HepG2 (cell line): ENCODE results near the gene SLFN12L. TPM values are rescaled to one million over a fixed set of nuclear protein-coding genes. Genes with fewer than 3 reads are reported as not detected.

ENCODE experiments used
- ARID4A ChIP-seq: sonication (generic); formaldehyde crosslinking; IDR thresholded peaks from 2 replicates; pipeline ENCODE4 v1.5.0; 2020; ENCODE audit warnings: mild to moderate bottlenecking, missing genetic modification reagents, borderline replicate concordance
- ATF1 ChIP-seq: IDR thresholded peaks from 2 replicates; pipeline ENCODE4 v1.6.1; 2016; ENCODE audit warnings: mild to moderate bottlenecking, control low read depth
- BATF2 ChIP-seq: sonication (generic); formaldehyde crosslinking; IDR thresholded peaks from 2 replicates; pipeline ENCODE4 v1.8.0; 2022; ENCODE audit warnings: mild to moderate bottlenecking, missing genetic modification reagents, moderate library complexity
- GABPA ChIP-seq, 2 experiments: IDR thresholded peaks; 2 replicates each; pipeline ENCODE4 v1.6.1; 2011 to 2016; ENCODE audit warnings: low read depth in 2 of 2, low read length in 1 of 2, missing biosample characterization in 1 of 2, missing genetic modification characterization in 1 of 2
- IKZF4 ChIP-seq: sonication (generic); formaldehyde crosslinking; IDR thresholded peaks from 2 replicates; pipeline ENCODE4 v1.5.1; 2020; ENCODE audit warnings: borderline replicate concordance, mild to moderate bottlenecking, low read depth, missing genetic modification reagents; ENCODE audit errors: not compliant biosample characterization
- KDM6A ChIP-seq: IDR thresholded peaks from 2 replicates; pipeline ENCODE4 v1.6.1; 2016; ENCODE audit warnings: low read depth
- KMT2A ChIP-seq: sonication (generic); formaldehyde crosslinking; IDR thresholded peaks from 2 replicates; pipeline ENCODE4 v1.4.0; 2020; ENCODE audit warnings: missing genetic modification reagents
- NFAT5 ChIP-seq: sonication (generic); formaldehyde crosslinking; IDR thresholded peaks from 2 replicates; pipeline ENCODE4 v1.4.0; 2020; ENCODE audit warnings: missing genetic modification reagents
- PHF5A ChIP-seq: IDR thresholded peaks from one replicate; pipeline ENCODE4 v1.6.1; 2018; ENCODE audit warnings: low read depth, missing genetic modification reagents; ENCODE audit not compliant: unreplicated experiment
- RXRA ChIP-seq: sonication (generic); formaldehyde crosslinking; IDR thresholded peaks from 2 replicates; pipeline ENCODE4 v1.5.1; 2020; ENCODE audit warnings: missing genetic modification reagents
- SIX1 ChIP-seq: sonication (generic); formaldehyde crosslinking; IDR thresholded peaks from 2 replicates; pipeline ENCODE4 v1.4.0; 2020; ENCODE audit warnings: missing genetic modification reagents, borderline replicate concordance
- TIGD3 ChIP-seq: sonication (generic); formaldehyde crosslinking; IDR thresholded peaks from 2 replicates; pipeline ENCODE4 v1.5.1; 2020; ENCODE audit warnings: mild to moderate bottlenecking, missing genetic modification reagents, borderline replicate concordance
- XRCC5 ChIP-seq: fragments of 200-400 bp; formaldehyde crosslinking; optimal IDR thresholded peaks from 2 replicates; pipeline ENCODE3; 2017; ENCODE audit warnings: mild to moderate bottlenecking, low read length
- ZNF205 ChIP-seq: IDR thresholded peaks from 2 replicates; pipeline ENCODE4 v1.6.1; 2018; ENCODE audit warnings: missing biosample characterization, missing genetic modification reagents
- ZNF703 ChIP-seq: sonication (generic); formaldehyde crosslinking; IDR thresholded peaks from 2 replicates; pipeline ENCODE4 v1.5.1; 2020; ENCODE audit warnings: missing genetic modification reagents, mild to moderate bottlenecking, moderate library complexity, borderline replicate concordance
- ZNF747 ChIP-seq: sonication (generic); formaldehyde crosslinking; IDR thresholded peaks from 2 replicates; pipeline ENCODE4 v1.8.1; 2023; ENCODE audit warnings: missing genetic modification reagents, mild to moderate bottlenecking, borderline replicate concordance
- ZSCAN9 ChIP-seq: IDR thresholded peaks from 2 replicates; pipeline ENCODE4 v1.6.1; 2016; ENCODE audit warnings: borderline replicate concordance
- polyA plus RNA-seq, 8 experiments: library from polyadenylated mRNA; depleted of rRNA in 3 of 8; stranded (reverse) in 7 of 8; unstranded in 1 of 8; fragments of >200 nt; fragmentation: Illumina TruSeq in 4 of 8; extraction: Trizol in 4 of 8; gene quantifications; 2 replicates each; pipeline versions ENCODE4 v1.2.1 to v1.2.3, GENCODE V29; 2011 to 2016; ENCODE audit warnings: low read depth in 4 of 8, missing spikeins in 1 of 8, mixed read lengths in 1 of 8; ENCODE audit not compliant: insufficient read depth in 1 of 8
- total RNA-seq, 5 experiments: library from RNA; depleted of rRNA; stranded (reverse); fragments of >200 nt; fragmentation: Illumina TruSeq; extraction: Trizol; gene quantifications; 2 replicates each; pipeline ENCODE4 v1.2.3, GENCODE V29; 2016; ENCODE audit warnings: low read depth in 1 of 5

Gene SLFN12L
- total and polyA plus RNA-seq, 2 of the 13 experiments (the other 11 are each of a cell fraction or from before 2014, with no cell fraction given): not detected

- TF ChIP-seq RXRA (CRISPR knock-in tag) (peak; percentile 36; the same call in 1 of the 2 replicates), ZNF703 (0 out of 2 replicates have a peak, but pooled peaks have one; percentile 50), BATF2 (0 out of 2 replicates have a peak, but pooled peaks have one; percentile 16), ATF1 (CRISPR knock-in tag) (peak; percentile 96), KMT2A (CRISPR knock-in tag) (peak; percentile 90), KDM6A (no peak), ZNF747 (CRISPR knock-in tag) (peak; percentile 67; the same call in 1 of the 2 replicates), ZSCAN9 (peak; percentile 90), PHF5A (CRISPR knock-in tag) (peak; percentile 74), GABPA (IDR thresholded peaks at IDR 0.05; ENCODE audit: low read depth, low read length) (peak; percentile 91), GABPA (CRISPR knock-in tag; IDR thresholded peaks at IDR 0.05; ENCODE audit: low read depth) (peak; percentile 99), TIGD3 (CRISPR knock-in tag) (peak; percentile 69; the same call in 1 of the 2 replicates), NFAT5 (CRISPR knock-in tag) (peak; percentile 29; the same call in 1 of the 2 replicates), IKZF4 (no peak), SIX1 (CRISPR knock-in tag) (no peak; the same call in 1 of the 2 replicates), XRCC5 (peak; percentile 81), ZNF205 (CRISPR knock-in tag) (0 out of 2 replicates have a peak, but pooled peaks have one; percentile 17), ARID4A (CRISPR knock-in tag) (peak; percentile 98)
Observed at GRCh38 chr17:35578197-35578928, 40.9 kb upstream of the SLFN12L start, which contains the start of gene PEX12 (continued).
